HepG2 (cell line): ENCODE results near the gene SMAD3. TPM values are rescaled to one million over a fixed set of nuclear protein-coding genes. Genes with fewer than 3 reads are reported as not detected.

Experiments used
- ARNTL ChIP-seq: sonication (generic); formaldehyde crosslinking; IDR thresholded peaks from 2 replicates; pipeline ENCODE4 v1.4.0; 2020; ENCODE audit warnings: mild to moderate bottlenecking, missing genetic modification reagents
- GABPA ChIP-seq, 2 experiments: IDR thresholded peaks; 2 replicates each; pipeline ENCODE4 v1.6.1; 2011 to 2016; ENCODE audit warnings: low read depth in 2 of 2, low read length in 1 of 2, missing biosample characterization in 1 of 2, missing genetic modification characterization in 1 of 2
- IRX3 ChIP-seq: sonication (generic); formaldehyde crosslinking; IDR thresholded peaks from 2 replicates; pipeline ENCODE4 v1.8.1; 2023; ENCODE audit warnings: mild to moderate bottlenecking, low read depth, missing genetic modification reagents, borderline replicate concordance
- MED1 ChIP-seq: sonication (generic); formaldehyde crosslinking; IDR thresholded peaks from 2 replicates; pipeline ENCODE4 v1.4.0; 2020; ENCODE audit warnings: missing genetic modification reagents
- PATZ1 ChIP-seq: sonication (generic); formaldehyde crosslinking; IDR thresholded peaks from 2 replicates; pipeline ENCODE4 v1.4.0; 2020; ENCODE audit warnings: missing genetic modification reagents
- PHF8 ChIP-seq: sonication (generic); formaldehyde crosslinking; IDR thresholded peaks from 2 replicates; pipeline ENCODE4 v1.5.0; 2020; ENCODE audit warnings: missing genetic modification reagents
- POGK ChIP-seq: sonication (generic); formaldehyde crosslinking; conservative IDR thresholded peaks from 2 replicates; pipeline ENCODE4 v1.8.0; 2022; ENCODE audit warnings: mild to moderate bottlenecking, moderate library complexity, missing genetic modification reagents
- RARA ChIP-seq: IDR thresholded peaks from 2 replicates; pipeline ENCODE4 v1.6.1; 2016; ENCODE audit warnings: missing genetic modification reagents, missing compliant biosample characterization
- RBFOX2 ChIP-seq: fragments of 200-400 bp; formaldehyde crosslinking; IDR thresholded peaks from 2 replicates; pipeline ENCODE4 v1.6.1; 2017; ENCODE audit warnings: low read depth, mild to moderate bottlenecking, low read length
- RXRB ChIP-seq: IDR thresholded peaks from 2 replicates; pipeline ENCODE4 v1.6.1; 2016; ENCODE audit warnings: borderline replicate concordance, missing genetic modification reagents, missing compliant biosample characterization
- ZBTB20 ChIP-seq: sonication (generic); formaldehyde crosslinking; IDR thresholded peaks from 2 replicates; pipeline ENCODE4 v1.8.1; 2023; ENCODE audit warnings: missing genetic modification reagents, low read depth, mild to moderate bottlenecking, borderline replicate concordance
- ZBTB38 ChIP-seq: sonication (generic); formaldehyde crosslinking; IDR thresholded peaks from 2 replicates; pipeline ENCODE4 v1.5.1; 2020; ENCODE audit warnings: mild to moderate bottlenecking, missing genetic modification reagents
- ZFP36L1 ChIP-seq: sonication (generic); formaldehyde crosslinking; IDR thresholded peaks from 2 replicates; pipeline ENCODE4 v1.8.0; 2022; ENCODE audit warnings: mild to moderate bottlenecking, missing genetic modification reagents, moderate library complexity
- ZFP82 ChIP-seq: sonication (generic); formaldehyde crosslinking; IDR thresholded peaks from 2 replicates; pipeline ENCODE4 v1.5.1; 2020; ENCODE audit warnings: mild to moderate bottlenecking, missing genetic modification reagents, borderline replicate concordance
- ZMYM4 ChIP-seq: sonication (generic); formaldehyde crosslinking; IDR thresholded peaks from 2 replicates; pipeline ENCODE4 v1.8.1; 2023; ENCODE audit warnings: mild to moderate bottlenecking, missing genetic modification reagents
- ZNF878 ChIP-seq: sonication (generic); formaldehyde crosslinking; IDR thresholded peaks from 2 replicates; pipeline ENCODE4 v1.8.1; 2023; ENCODE audit warnings: mild to moderate bottlenecking, missing genetic modification reagents, moderate library complexity
- polyA plus RNA-seq, 8 experiments: library from polyadenylated mRNA; depleted of rRNA in 3 of 8; stranded (reverse) in 7 of 8; unstranded in 1 of 8; fragments of >200 nt; fragmentation: Illumina TruSeq in 4 of 8; extraction: Trizol in 4 of 8; gene quantifications; 2 replicates each; pipeline versions ENCODE4 v1.2.1 to v1.2.3, GENCODE V29; 2011 to 2016; ENCODE audit warnings: low read depth in 4 of 8, missing spikeins in 1 of 8, mixed read lengths in 1 of 8; ENCODE audit not compliant: insufficient read depth in 1 of 8
- total RNA-seq, 5 experiments: library from RNA; depleted of rRNA; stranded (reverse); fragments of >200 nt; fragmentation: Illumina TruSeq; extraction: Trizol; gene quantifications; 2 replicates each; pipeline ENCODE4 v1.2.3, GENCODE V29; 2016; ENCODE audit warnings: low read depth in 1 of 5
- TF ChIP-seq, protein P1 (sequence below): sonication (generic); formaldehyde crosslinking; IDR thresholded peaks from 2 replicates; pipeline ENCODE4 v1.5.1; 2020; ENCODE audit warnings: mild to moderate bottlenecking, missing genetic modification reagents, moderate library complexity
- TF ChIP-seq, protein P2 (sequence below): sonication (generic); formaldehyde crosslinking; IDR thresholded peaks from 2 replicates; pipeline ENCODE4 v1.8.1; 2023; ENCODE audit warnings: mild to moderate bottlenecking, inconsistent platforms, moderate library complexity, missing genetic modification reagents, borderline replicate concordance

The SMAD3 gene
- total and polyA plus RNA-seq, 2 of the 13 experiments (the other 11 are each of a cell fraction or from before 2014, with no cell fraction given), result 8.6 to 56.3 TPM

DNA sequence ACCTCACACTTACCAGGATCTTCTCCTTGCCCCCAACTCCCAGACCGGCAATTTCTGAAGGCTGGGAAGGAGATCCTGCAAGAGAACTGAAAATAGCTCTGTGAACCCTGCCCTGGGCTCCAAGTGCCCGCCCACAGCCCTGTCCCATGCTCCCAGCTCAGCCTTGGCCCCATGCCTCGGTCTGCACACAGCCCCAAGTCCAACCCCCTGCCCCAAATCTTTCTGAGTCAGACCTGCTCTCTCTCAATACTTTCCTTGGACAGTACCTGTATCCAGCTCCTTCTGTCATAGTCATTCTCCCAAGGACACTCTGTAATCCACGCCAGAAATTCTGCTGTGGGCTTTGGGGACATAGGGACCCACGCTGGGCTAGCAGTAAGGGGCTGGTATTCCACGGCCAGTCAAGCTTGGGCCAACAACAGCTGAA lies 6.3 kb upstream of the SMAD3 start (continued):
- peak; percentile 20; the same call in 1 of the 2 replicates for TF ChIP-seq PHF8 (CRISPR knock-in tag)
- no peak for TF ChIP-seq ZNF878 (CRISPR knock-in tag)
- TF ChIP-seq ZFP82 (CRISPR knock-in tag), result no peak
- peak; percentile 51; the same call in 1 of the 2 replicates for TF ChIP-seq RBFOX2
- 0 out of 2 replicates have a peak, but pooled peaks have one; percentile 21 for TF ChIP-seq RXRB (CRISPR knock-in tag)
- TF ChIP-seq, protein P1, sequence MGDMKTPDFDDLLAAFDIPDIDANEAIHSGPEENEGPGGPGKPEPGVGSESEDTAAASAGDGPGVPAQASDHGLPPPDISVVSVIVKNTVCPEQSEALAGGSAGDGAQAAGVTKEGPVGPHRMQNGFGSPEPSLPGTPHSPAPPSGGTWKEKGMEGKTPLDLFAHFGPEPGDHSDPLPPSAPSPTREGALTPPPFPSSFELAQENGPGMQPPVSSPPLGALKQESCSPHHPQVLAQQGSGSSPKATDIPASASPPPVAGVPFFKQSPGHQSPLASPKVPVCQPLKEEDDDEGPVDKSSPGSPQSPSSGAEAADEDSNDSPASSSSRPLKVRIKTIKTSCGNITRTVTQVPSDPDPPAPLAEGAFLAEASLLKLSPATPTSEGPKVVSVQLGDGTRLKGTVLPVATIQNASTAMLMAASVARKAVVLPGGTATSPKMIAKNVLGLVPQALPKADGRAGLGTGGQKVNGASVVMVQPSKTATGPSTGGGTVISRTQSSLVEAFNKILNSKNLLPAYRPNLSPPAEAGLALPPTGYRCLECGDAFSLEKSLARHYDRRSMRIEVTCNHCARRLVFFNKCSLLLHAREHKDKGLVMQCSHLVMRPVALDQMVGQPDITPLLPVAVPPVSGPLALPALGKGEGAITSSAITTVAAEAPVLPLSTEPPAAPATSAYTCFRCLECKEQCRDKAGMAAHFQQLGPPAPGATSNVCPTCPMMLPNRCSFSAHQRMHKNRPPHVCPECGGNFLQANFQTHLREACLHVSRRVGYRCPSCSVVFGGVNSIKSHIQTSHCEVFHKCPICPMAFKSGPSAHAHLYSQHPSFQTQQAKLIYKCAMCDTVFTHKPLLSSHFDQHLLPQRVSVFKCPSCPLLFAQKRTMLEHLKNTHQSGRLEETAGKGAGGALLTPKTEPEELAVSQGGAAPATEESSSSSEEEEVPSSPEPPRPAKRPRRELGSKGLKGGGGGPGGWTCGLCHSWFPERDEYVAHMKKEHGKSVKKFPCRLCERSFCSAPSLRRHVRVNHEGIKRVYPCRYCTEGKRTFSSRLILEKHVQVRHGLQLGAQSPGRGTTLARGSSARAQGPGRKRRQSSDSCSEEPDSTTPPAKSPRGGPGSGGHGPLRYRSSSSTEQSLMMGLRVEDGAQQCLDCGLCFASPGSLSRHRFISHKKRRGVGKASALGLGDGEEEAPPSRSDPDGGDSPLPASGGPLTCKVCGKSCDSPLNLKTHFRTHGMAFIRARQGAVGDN, result peak; percentile 89
- peak; percentile 53; the same call in 1 of the 2 replicates for TF ChIP-seq RARA (CRISPR knock-in tag)
- 0 out of 2 replicates have a peak, but pooled peaks have one; percentile 59 for TF ChIP-seq ZBTB20 (CRISPR knock-in tag)
- TF ChIP-seq, protein P2, sequence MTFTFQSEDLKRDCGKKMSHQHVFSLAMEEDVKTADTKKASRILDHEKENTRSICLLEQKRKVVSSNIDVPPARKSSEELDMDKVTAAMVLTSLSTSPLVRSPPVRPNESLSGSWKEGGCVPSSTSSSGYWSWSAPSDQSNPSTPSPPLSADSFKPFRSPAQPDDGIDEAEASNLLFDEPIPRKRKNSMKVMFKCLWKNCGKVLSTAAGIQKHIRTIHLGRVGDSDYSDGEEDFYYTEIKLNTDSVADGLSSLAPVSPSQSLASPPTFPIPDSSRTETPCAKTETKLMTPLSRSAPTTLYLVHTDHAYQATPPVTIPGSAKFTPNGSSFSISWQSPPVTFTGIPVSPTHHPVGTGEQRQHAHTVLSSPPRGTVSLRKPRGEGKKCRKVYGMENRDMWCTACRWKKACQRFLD (CRISPR knock-in tag), result no peak
- peak; percentile 31; the same call in 1 of the 2 replicates for TF ChIP-seq ZMYM4 (CRISPR knock-in tag)
- TF ChIP-seq PATZ1, result 0 out of 2 replicates have a peak, but pooled peaks have one; percentile 20
- 0 out of 2 replicates have a peak, but pooled peaks have one; percentile 34 for TF ChIP-seq POGK (CRISPR knock-in tag)
- TF ChIP-seq IRX3 (CRISPR knock-in tag), result no peak
- 0 out of 2 replicates have a peak, but pooled peaks have one; percentile 30 for TF ChIP-seq ZFP36L1 (CRISPR knock-in tag)
- no peak for TF ChIP-seq GABPA (IDR thresholded peaks at IDR 0.05; ENCODE audit: low read depth, low read length)
- TF ChIP-seq GABPA (CRISPR knock-in tag; IDR thresholded peaks at IDR 0.05; ENCODE audit: low read depth), result peak; percentile 27; the same call in 1 of the 2 replicates
- peak; percentile 30; the same call in 1 of the 2 replicates for TF ChIP-seq ZBTB38 (CRISPR knock-in tag)
- peak; percentile 85 for TF ChIP-seq MED1 (CRISPR knock-in tag)
- peak; percentile 67; the same call in 1 of the 2 replicates for TF ChIP-seq ARNTL
